Ishikawa (cell line): ENCODE results near the gene IFT74.

ENCODE experiments used
- CEBPB ChIP-seq: IDR thresholded peaks from 2 replicates; pipeline ENCODE4 v1.6.1; 2012
- CREB1 ChIP-seq: IDR thresholded peaks from 2 replicates; pipeline ENCODE4 v1.6.1; 2012; ENCODE audit warnings: low read depth
- EP300 ChIP-seq: IDR thresholded peaks from 2 replicates; pipeline ENCODE4 v1.6.1; 2012; ENCODE audit warnings: borderline replicate concordance
- FOXM1 ChIP-seq: IDR thresholded peaks from 2 replicates; pipeline ENCODE4 v1.6.1; 2012; ENCODE audit warnings: low read depth, borderline replicate concordance
- NFIC ChIP-seq: IDR thresholded peaks from 2 replicates; pipeline ENCODE4 v1.6.1; 2012
- RAD21 ChIP-seq: IDR thresholded peaks from 2 replicates; pipeline ENCODE4 v1.6.1; 2012; ENCODE audit warnings: low read depth
- TAF1 ChIP-seq: IDR thresholded peaks from 2 replicates; pipeline ENCODE4 v1.6.1; 2012; ENCODE audit warnings: low read depth, mild to moderate bottlenecking
- TCF12 ChIP-seq: IDR thresholded peaks from 2 replicates; pipeline ENCODE4 v1.6.1; 2012; ENCODE audit warnings: low read depth
- TEAD4 ChIP-seq: IDR thresholded peaks from 2 replicates; pipeline ENCODE4 v1.6.1; 2012
- YY1 ChIP-seq: IDR thresholded peaks from 2 replicates; pipeline ENCODE4 v1.6.1; 2012; ENCODE audit warnings: low read depth
- TF ChIP-seq, protein P1 (sequence below): IDR thresholded peaks from 2 replicates; pipeline ENCODE4 v1.6.1; 2012; ENCODE audit warnings: low read depth, mild to moderate bottlenecking
- TF ChIP-seq, protein P2 (sequence below): IDR thresholded peaks from 2 replicates; pipeline ENCODE4 v1.6.1; 2012
- TF ChIP-seq, protein P3 (sequence below): IDR thresholded peaks from 2 replicates; pipeline ENCODE4 v1.6.1; 2012

DNA sequence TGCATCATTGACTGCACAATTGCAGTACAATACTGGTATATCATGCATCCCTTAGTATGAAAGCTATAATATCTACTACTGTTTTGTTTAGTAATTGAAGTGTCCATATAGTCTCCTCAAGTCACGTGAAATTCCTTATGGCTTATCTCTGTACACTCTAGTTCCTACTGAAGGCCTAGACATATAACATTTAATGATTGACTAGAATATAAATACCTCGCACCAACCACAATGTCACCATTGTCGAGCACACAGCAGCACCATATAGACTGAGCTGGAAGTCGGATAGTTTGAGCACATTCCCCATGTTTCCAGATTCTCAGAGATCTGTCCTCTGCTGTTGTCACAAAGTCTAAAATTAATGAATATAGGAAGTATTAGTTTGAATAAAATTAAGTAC is 30.6 kb upstream of the IFT74 start:
- TF ChIP-seq YY1 (no peak), CEBPB (no peak), TCF12 (no peak), RAD21 (no peak), FOXM1 (no peak), EP300 (no peak), TEAD4 (no peak), NFIC (no peak), TAF1 (no peak), CREB1 (no peak)
- TF ChIP-seq, protein P1, sequence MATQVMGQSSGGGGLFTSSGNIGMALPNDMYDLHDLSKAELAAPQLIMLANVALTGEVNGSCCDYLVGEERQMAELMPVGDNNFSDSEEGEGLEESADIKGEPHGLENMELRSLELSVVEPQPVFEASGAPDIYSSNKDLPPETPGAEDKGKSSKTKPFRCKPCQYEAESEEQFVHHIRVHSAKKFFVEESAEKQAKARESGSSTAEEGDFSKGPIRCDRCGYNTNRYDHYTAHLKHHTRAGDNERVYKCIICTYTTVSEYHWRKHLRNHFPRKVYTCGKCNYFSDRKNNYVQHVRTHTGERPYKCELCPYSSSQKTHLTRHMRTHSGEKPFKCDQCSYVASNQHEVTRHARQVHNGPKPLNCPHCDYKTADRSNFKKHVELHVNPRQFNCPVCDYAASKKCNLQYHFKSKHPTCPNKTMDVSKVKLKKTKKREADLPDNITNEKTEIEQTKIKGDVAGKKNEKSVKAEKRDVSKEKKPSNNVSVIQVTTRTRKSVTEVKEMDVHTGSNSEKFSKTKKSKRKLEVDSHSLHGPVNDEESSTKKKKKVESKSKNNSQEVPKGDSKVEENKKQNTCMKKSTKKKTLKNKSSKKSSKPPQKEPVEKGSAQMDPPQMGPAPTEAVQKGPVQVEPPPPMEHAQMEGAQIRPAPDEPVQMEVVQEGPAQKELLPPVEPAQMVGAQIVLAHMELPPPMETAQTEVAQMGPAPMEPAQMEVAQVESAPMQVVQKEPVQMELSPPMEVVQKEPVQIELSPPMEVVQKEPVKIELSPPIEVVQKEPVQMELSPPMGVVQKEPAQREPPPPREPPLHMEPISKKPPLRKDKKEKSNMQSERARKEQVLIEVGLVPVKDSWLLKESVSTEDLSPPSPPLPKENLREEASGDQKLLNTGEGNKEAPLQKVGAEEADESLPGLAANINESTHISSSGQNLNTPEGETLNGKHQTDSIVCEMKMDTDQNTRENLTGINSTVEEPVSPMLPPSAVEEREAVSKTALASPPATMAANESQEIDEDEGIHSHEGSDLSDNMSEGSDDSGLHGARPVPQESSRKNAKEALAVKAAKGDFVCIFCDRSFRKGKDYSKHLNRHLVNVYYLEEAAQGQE: no peak
- TF ChIP-seq, protein P2, sequence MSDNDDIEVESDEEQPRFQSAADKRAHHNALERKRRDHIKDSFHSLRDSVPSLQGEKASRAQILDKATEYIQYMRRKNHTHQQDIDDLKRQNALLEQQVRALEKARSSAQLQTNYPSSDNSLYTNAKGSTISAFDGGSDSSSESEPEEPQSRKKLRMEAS: no peak
- TF ChIP-seq, protein P3, sequence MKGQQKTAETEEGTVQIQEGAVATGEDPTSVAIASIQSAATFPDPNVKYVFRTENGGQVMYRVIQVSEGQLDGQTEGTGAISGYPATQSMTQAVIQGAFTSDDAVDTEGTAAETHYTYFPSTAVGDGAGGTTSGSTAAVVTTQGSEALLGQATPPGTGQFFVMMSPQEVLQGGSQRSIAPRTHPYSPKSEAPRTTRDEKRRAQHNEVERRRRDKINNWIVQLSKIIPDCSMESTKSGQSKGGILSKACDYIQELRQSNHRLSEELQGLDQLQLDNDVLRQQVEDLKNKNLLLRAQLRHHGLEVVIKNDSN: no peak
